GM12801 (cell line): ENCODE data around the gene FAM3D.

Experiments used
- CTCF ChIP-seq: IDR thresholded peaks from one replicate; pipeline ENCODE4 v1.5.1; 2011; ENCODE audit warnings: control low read depth; ENCODE audit not compliant: insufficient read length; ENCODE audit errors: extremely low read depth

The FAM3D gene

GRCh38 chr3:58591517-58592510 lies 74.8 kb downstream of the FAM3D start:
- TF ChIP-seq CTCF, result no peak

GRCh38 chr3:58588030-58588614 lies 78.5 kb downstream of the FAM3D start:
- no peak for TF ChIP-seq CTCF

- no peak for TF ChIP-seq CTCF
Observed at GRCh38 chr3:58586776-58587192, 79.8 kb downstream of the FAM3D start.

GRCh38 chr3:58585994-58586393 lies 80.6 kb downstream of the FAM3D start:
- no peak for TF ChIP-seq CTCF

- TF ChIP-seq CTCF, result no peak
Observed at GRCh38 chr3:58585005-58585786, 81.4 kb downstream of the FAM3D start.

- no peak for TF ChIP-seq CTCF
Observed at GRCh38 chr3:58584690-58585004, 81.9 kb downstream of the FAM3D start.
